ENCODE measurements around the gene KIF13A.

- no peak for TF ChIP-seq CTCF (IDR thresholded peaks at IDR 0.05)
- no peak for TF ChIP-seq POLR2A (IDR thresholded peaks at IDR 0.05)
These were observed 3.0 kb downstream of the KIF13A start for GRCh38 chr6:17984399-17984798.

Measured in Peyer's patch (tissue), 4 donors.